Gastrocnemius medialis (tissue), 4 donors: ENCODE measurements around the gene INSRR. TPM values are rescaled to one million over a fixed set of nuclear protein-coding genes. Genes with fewer than 3 reads are reported as not detected.
A peak's percentile ranks its signal among the peaks of the same experiment; 100 is the strongest.

Experiments used
- ATAC-seq, 2 donors: fragments of 150-250 bp; one replicate each; pipeline ENCODE4 v1.9.1; 2016
- DNase-seq, 2 donors: peaks; one replicate each; pipeline ENCODE4 v3.0.0-alpha.2; 2019
- H3K27ac ChIP-seq, 4 donors: fragments of 200-600 bp; sonication (generic); 1 replicate in 1 of 4; 2 replicates in 3 of 4; pipeline ENCODE4 v1.5.1; 2016 to 2018; ENCODE audit warnings: mild to moderate bottlenecking in 2 of 4, moderate library complexity in 1 of 4
- H3K27me3 ChIP-seq, 3 donors: fragments of 200-600 bp; sonication (generic) in 2 of 3; 1 replicate in 1 of 3; 2 replicates in 2 of 3; pipeline versions ENCODE4 v1.5.1 to v1.6.0; 2016 to 2019; ENCODE audit warnings: mild to moderate bottlenecking in 1 of 3, moderate library complexity in 1 of 3
- H3K36me3 ChIP-seq, 2 donors: fragments of 200-600 bp; sonication (generic) in 1 of 2; one replicate each; pipeline ENCODE4 v1.5.1; 2017 to 2018
- H3K4me1 ChIP-seq, 2 donors: fragments of 200-600 bp; sonication (generic) in 1 of 2; one replicate each; pipeline ENCODE4 v1.5.1; 2016 to 2017; ENCODE audit warnings: mild to moderate bottlenecking in 2 of 2
- H3K4me3 ChIP-seq, 4 donors: fragments of 200-600 bp; sonication (generic) in 3 of 4; 1 replicate in 1 of 4; 2 replicates in 3 of 4; pipeline ENCODE4 v1.5.1; 2016 to 2019; ENCODE audit warnings: mild to moderate bottlenecking in 2 of 4
- H3K9me3 ChIP-seq, 3 donors: fragments of 200-600 bp; sonication (generic) in 2 of 3; 1 replicate in 1 of 3; 2 replicates in 2 of 3; pipeline ENCODE4 v1.5.1; 2016 to 2019
- POLR2A ChIP-seq, 2 donors: fragments of 450-650 bp; IDR thresholded peaks; one replicate each; pipeline ENCODE4 v1.6.1; 2017; ENCODE audit warnings: antibody characterized with exemption in 2 of 2, mild to moderate bottlenecking in 2 of 2, moderate library complexity in 2 of 2
- in situ Hi-C, 4 donors: fragments of 200-750 bp; cut with MboI; loops; one replicate each; pipeline versions ENCODE4 v1.15.0 to v1.8.0; 2017; ENCODE audit warnings: low sequenced_read_pairs in 4 of 4
- intact Hi-C: fragments of 100-400 bp; cut with DNase I; formaldehyde crosslinking; loops from one replicate; pipeline ENCODE4 v1.15.1; 2023; ENCODE audit warnings: low total_unique reads
- total RNA-seq, 4 donors: library from RNA; depleted of rRNA; stranded (reverse); fragments of >200 nt; gene quantifications; one replicate each; pipeline versions ENCODE4 v1.1.0 to v1.2.3, GENCODE V29; 2016
- TF ChIP-seq, protein P1 (sequence below), 5 experiments: fragments of 450-650 bp in 3 of 5; fragments of 200-600 bp in 2 of 5; sonication (generic) in 2 of 5; IDR thresholded peaks in 4 of 5; conservative IDR thresholded peaks in 1 of 5; 1 replicate in 4 of 5; 2 replicates in 1 of 5; pipeline ENCODE4 v1.5.1; 2016 to 2019; ENCODE audit warnings: antibody characterized with exemption in 5 of 5, mild to moderate bottlenecking in 3 of 5, moderate library complexity in 3 of 5

Gene INSRR
- total RNA-seq, 4 donors from 2014 or later = not detected

DNA sequence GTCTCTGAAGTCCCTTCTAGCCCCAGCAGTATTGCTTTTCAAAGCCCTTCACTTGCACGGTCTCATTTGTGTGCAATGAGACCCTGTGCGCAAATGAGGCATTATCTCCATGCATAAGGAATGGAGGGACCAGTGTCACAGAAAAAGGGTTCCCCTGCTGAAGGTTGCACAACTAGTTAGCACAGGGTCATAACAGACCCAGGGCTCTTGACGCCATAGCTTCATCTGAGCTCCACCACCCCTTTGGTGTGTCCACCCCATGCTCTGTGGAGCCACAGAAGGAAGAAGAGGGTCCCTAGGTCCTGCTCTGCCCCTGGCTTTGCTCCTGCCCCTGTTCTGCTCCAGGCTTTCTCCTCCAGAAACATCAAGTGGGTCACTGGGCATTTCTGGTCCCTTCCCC, 54.9 kb downstream of the INSRR start:
- peak overlapping the region in 3 of 4 donors; percentile 1 to 67 (median 29) for H3K27ac ChIP-seq
- no peak overlapping the region for H3K4me3 ChIP-seq
- in situ Hi-C loops = loop anchor here in 1 of 4 donors (5.0 kb wide), 1 partner anchor 53 kb away; the partner anchor contains the start of gene INSRR
- no peaks in the 10 kb centered on the region for H3K27me3 ChIP-seq
- H3K4me1 ChIP-seq = peaks cover 47 to 72% of the 10 kb centered on the region in 2 donors
- H3K9me3 ChIP-seq = no peaks in the 10 kb centered on the region
- DNase-seq (no peak), ATAC-seq (no peak)
- intact Hi-C loops = no loop called here
- H3K36me3 ChIP-seq = peaks cover 0 to 17% of the 10 kb centered on the region in 2 donors
- TF ChIP-seq, protein P1, sequence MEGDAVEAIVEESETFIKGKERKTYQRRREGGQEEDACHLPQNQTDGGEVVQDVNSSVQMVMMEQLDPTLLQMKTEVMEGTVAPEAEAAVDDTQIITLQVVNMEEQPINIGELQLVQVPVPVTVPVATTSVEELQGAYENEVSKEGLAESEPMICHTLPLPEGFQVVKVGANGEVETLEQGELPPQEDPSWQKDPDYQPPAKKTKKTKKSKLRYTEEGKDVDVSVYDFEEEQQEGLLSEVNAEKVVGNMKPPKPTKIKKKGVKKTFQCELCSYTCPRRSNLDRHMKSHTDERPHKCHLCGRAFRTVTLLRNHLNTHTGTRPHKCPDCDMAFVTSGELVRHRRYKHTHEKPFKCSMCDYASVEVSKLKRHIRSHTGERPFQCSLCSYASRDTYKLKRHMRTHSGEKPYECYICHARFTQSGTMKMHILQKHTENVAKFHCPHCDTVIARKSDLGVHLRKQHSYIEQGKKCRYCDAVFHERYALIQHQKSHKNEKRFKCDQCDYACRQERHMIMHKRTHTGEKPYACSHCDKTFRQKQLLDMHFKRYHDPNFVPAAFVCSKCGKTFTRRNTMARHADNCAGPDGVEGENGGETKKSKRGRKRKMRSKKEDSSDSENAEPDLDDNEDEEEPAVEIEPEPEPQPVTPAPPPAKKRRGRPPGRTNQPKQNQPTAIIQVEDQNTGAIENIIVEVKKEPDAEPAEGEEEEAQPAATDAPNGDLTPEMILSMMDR (IDR thresholded peaks at IDR 0.05 in 4 of 5, conservative IDR thresholded peaks at IDR 0.05 in 1 of 5) = no peak
- TF ChIP-seq POLR2A (IDR thresholded peaks at IDR 0.05) = no peak

DNA sequence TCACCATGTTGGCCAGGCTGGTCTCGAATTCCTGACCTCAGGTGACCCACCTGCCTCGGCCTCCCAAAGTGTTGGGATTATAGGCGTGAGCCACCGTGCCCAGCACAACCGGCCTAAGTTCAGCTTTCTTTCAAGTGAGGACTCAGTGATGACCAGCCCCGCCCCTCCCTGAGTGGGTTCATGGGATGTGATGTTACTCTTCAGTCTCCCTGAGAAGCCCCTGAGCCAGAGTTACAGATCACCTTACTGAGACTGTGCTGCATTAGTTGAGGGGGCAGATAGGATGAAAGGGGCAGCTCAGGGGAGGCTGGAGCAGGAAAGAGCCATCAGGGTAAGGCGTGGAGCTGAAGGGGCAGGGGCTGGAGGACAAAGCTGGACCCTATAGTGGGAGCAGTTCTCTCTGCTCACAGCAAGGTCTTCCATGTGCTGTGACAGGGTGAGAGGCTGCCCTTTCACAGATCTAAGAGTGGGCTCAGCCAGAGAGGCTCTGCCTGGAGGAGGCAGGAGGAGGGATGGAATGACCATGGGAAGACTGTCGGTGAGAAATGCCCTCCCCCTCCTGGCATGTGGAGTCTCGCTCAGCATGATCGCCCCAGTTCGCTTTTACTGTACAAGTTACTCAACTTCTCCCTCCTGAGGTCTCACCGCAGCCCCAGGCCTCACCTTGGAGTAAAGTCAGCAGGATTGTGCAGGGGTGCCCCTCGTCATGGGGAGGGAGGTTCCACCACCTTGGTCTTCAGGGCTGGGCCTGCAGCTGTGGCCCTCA, 55.6 kb downstream of the INSRR start:
- in situ Hi-C loops = loop anchor here in 1 of 4 donors (5.0 kb wide), 1 partner anchor 54 kb away; the partner anchor contains the start of gene INSRR
- Histone ChIP-seq H3K4me3 (no peak overlapping the region), H3K27me3 (no peaks in the 10 kb centered on the region), H3K27ac (no peak overlapping the region), H3K9me3 (no peaks in the 10 kb centered on the region), H3K36me3 (peaks cover 0 to 24% of the 10 kb centered on the region in 2 donors), H3K4me1 (peaks cover 47 to 72% of the 10 kb centered on the region in 2 donors)
- no peak for ATAC-seq
- no peak for DNase-seq
- TF ChIP-seq, protein P1 (IDR thresholded peaks at IDR 0.05 in 4 of 5, conservative IDR thresholded peaks at IDR 0.05 in 1 of 5) = no peak
- TF ChIP-seq POLR2A (IDR thresholded peaks at IDR 0.05) = no peak
- intact Hi-C loops = no loop called here

DNA sequence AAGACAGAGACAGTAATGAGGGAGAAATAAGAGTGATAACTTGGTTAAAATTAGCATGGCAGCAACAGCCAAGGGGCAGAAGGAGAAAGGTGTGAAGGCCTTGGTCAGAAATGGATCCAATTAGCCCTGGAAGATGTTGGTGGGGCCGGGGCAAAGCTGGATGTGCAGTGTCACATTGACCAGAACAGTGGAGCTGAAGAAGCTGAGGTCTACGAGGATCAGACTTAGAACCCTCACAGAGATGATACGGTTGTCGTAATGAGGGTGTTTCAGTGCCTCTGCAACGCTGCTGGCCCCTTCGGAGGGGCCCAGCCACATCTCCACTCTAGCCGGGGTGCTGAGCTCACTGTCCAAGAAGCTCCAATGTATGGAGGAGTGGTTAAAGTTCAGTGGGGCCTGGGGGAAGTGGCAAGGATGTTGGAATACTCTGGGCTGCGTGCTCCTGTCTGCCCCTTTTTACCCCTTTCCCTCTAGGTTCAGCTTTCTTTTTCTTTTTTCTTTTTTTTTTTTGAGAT, 56.4 kb downstream of the INSRR start:
- H3K27ac ChIP-seq = no peak overlapping the region
- H3K27me3 ChIP-seq = no peaks in the 10 kb centered on the region
- in situ Hi-C loops = loop anchor here in 1 of 4 donors (5.0 kb wide), 1 partner anchor 55 kb away; the partner anchor contains the start of gene INSRR
- TF ChIP-seq POLR2A (IDR thresholded peaks at IDR 0.05) = no peak
- TF ChIP-seq, protein P1 (IDR thresholded peaks at IDR 0.05 in 4 of 5, conservative IDR thresholded peaks at IDR 0.05 in 1 of 5) = no peak
- H3K4me3 ChIP-seq = no peak overlapping the region
- DNase-seq = no peak
- peaks cover 0 to 32% of the 10 kb centered on the region in 2 donors for H3K36me3 ChIP-seq
- no peaks in the 10 kb centered on the region for H3K9me3 ChIP-seq
- no peak for ATAC-seq
- peaks cover 47 to 70% of the 10 kb centered on the region in 2 donors for H3K4me1 ChIP-seq
- intact Hi-C loops = no loop called here

DNA sequence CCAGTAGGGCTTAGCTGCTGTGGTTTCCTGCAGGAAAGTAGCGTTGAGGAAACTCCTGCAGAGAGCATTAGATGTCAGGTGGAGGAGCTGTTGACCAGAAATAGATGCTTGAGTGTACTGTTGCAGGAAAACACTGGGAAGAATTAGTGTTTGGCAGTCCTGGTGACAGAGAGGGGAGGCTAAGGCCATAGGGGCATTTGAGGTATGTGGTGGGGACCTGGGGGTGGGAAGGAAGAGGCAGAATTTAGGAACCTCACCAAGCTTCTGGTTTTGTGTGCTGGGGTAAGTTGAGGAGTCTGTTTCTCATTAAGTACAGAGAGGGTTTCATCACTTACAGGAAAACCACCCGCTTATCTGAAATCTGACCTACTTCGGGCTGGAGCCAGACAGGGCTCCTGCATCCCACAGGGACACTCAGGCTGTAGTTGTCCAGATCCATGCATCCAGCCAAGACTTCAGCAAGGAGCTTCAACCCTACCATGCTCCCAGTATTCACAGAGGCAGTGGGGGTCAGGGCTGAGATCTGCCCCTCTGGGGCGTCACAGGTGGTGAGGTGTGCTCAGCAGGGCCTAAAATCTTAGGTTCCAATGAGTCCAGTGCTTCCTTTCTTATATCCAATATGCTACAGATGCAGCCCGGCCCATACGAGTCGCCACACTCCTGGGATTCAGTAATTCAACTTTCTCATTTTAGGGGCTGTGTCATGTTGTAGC, 57.4 kb downstream of the INSRR start:
- in situ Hi-C loops = loop anchor here in 1 of 4 donors (5.0 kb wide), 1 partner anchor 56 kb away; the partner anchor contains the start of gene INSRR
- Histone ChIP-seq H3K4me1 (peaks cover 45 to 62% of the 10 kb centered on the region in 2 donors), H3K27me3 (no peaks in the 10 kb centered on the region), H3K27ac (peak overlapping the region in 2 of 4 donors; percentile 13 to 35), H3K36me3 (peaks cover 0 to 41% of the 10 kb centered on the region in 2 donors), H3K9me3 (no peaks in the 10 kb centered on the region), H3K4me3 (no peak overlapping the region)
- no peak for DNase-seq
- intact Hi-C loops = no loop called here
- peak; percentile 48 to 60 for ATAC-seq
- TF ChIP-seq, protein P1 (IDR thresholded peaks at IDR 0.05 in 4 of 5, conservative IDR thresholded peaks at IDR 0.05 in 1 of 5) = peak in 1 of 5 experiments; percentile 8
- no peak for TF ChIP-seq POLR2A (IDR thresholded peaks at IDR 0.05)
